Measurements from ENCODE around the gene CTXN1.

The CTXN1 gene

GRCh38 chr19:7968796-7969554 is 43.0 kb upstream of the CTXN1 start:
- no peak overlapping the region for H3K4me3 ChIP-seq (ENCODE audit: low read length)
- TF ChIP-seq, protein P1, sequence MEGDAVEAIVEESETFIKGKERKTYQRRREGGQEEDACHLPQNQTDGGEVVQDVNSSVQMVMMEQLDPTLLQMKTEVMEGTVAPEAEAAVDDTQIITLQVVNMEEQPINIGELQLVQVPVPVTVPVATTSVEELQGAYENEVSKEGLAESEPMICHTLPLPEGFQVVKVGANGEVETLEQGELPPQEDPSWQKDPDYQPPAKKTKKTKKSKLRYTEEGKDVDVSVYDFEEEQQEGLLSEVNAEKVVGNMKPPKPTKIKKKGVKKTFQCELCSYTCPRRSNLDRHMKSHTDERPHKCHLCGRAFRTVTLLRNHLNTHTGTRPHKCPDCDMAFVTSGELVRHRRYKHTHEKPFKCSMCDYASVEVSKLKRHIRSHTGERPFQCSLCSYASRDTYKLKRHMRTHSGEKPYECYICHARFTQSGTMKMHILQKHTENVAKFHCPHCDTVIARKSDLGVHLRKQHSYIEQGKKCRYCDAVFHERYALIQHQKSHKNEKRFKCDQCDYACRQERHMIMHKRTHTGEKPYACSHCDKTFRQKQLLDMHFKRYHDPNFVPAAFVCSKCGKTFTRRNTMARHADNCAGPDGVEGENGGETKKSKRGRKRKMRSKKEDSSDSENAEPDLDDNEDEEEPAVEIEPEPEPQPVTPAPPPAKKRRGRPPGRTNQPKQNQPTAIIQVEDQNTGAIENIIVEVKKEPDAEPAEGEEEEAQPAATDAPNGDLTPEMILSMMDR (IDR thresholded peaks at IDR 0.05; ENCODE audit: insufficient read depth, low read depth, low read length, missing control alignments), result no peak
- no peak for DNase-seq (ENCODE audit: low read depth)

GRCh38 chr19:7968008-7968795 is 42.3 kb upstream of the CTXN1 start:
- H3K4me3 ChIP-seq (ENCODE audit: low read length), result no peak overlapping the region
- no peak for DNase-seq (ENCODE audit: low read depth)
- TF ChIP-seq, protein P1 (IDR thresholded peaks at IDR 0.05; ENCODE audit: insufficient read depth, low read depth, low read length, missing control alignments), result no peak

DNA sequence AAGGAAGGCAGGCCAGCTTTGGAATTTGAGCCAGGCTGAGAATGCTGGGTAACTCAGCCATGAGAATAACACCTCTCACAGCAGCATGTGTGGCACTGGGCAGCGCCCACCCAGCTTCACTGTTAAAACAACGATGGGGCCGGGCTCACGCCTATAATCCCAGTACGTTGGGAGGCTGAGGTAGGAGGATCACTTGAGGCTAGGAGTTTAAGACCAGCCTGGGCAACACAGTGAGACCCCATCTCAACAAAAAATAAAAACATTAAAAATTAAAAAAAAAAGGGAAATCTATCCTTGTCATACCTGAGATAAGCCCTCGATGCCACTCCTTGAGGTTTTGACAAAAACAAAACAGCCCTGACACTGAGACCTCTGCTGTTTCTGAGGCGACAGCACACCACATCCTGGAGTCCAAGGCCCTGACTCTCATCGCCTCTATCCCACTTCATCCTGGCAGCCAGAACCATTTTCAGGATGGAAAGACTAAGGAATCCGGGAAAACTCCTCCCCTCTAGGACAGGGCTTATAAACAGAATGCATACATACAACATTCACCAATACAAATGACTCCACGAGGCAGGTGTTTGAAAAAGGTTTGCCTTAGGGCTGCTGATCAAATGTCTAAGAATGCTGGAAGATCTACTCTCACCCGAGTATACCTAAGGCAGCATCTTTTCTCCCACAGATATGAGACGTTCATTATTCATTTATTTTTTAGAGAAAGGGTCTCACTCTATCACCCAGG is 40.2 kb upstream of the CTXN1 start:
- no peak overlapping the region for H3K4me3 ChIP-seq (ENCODE audit: low read length)
- TF ChIP-seq, protein P1 (IDR thresholded peaks at IDR 0.05; ENCODE audit: insufficient read depth, low read depth, low read length, missing control alignments), result no peak

DNA sequence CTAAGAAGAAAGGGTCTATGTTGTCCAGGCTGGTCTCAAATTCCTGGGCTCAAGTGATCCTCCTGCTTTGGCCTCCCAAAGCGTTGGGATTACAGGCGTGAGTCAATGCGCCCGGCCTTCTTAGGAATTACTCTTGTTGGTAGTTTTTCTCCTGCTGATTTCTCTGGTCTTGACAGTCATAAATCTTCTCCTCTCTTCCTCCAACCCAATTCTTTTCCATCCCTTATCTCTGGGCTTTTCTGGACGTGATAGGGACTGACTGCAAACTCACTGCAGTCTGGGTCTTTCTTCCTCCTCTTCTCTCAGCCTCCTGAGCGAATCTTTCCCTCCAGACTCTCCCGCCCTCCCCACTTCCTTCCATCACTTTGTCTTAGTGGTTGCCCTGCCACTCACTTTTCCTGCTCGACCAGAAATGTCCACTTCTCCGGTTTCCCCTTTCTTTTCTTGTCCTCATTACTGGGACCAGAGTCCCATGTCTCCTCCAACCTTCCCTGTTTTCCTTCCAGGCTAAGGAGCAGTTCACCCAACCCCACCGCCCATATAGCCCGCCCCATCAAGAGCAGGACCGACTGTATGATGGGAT is 39.4 kb upstream of the CTXN1 start:
- no peak overlapping the region for H3K4me3 ChIP-seq (ENCODE audit: low read length)
- DNase-seq (ENCODE audit: low read depth), result peak; percentile 22
- TF ChIP-seq, protein P1 (IDR thresholded peaks at IDR 0.05; ENCODE audit: insufficient read depth, low read depth, low read length, missing control alignments), result no peak

More for the DNA sequence above, 40.2 kb upstream of the CTXN1 start:
- no peak for DNase-seq (ENCODE audit: low read depth)

GRCh38 chr19:7963566-7963965 is 37.6 kb upstream of the CTXN1 start:
- TF ChIP-seq, protein P1 (IDR thresholded peaks at IDR 0.05; ENCODE audit: insufficient read depth, low read depth, low read length, missing control alignments), result no peak

GRCh38 chr19:7962644-7963268 is 36.8 kb upstream of the CTXN1 start:
- no peak for DNase-seq (ENCODE audit: low read depth)
- H3K4me3 ChIP-seq (ENCODE audit: low read length), result no peak overlapping the region

More at GRCh38 chr19:7963566-7963965, 37.6 kb upstream of the CTXN1 start:
- H3K4me3 ChIP-seq (ENCODE audit: low read length), result no peak overlapping the region
- DNase-seq (ENCODE audit: low read depth), result no peak

More at GRCh38 chr19:7962644-7963268, 36.8 kb upstream of the CTXN1 start:
- TF ChIP-seq, protein P1 (IDR thresholded peaks at IDR 0.05; ENCODE audit: insufficient read depth, low read depth, low read length, missing control alignments), result no peak

All from epithelial cell of esophagus (primary cell).